IPS-20b (cell line): Measurements from ENCODE around the gene TUBA1B.
"Not testable (repeated sequence)": the region's sequence is repeated elsewhere in the genome, so short reads cannot be mapped to it uniquely, and the experiment has no call there.

Experiments
- H3K27ac ChIP-seq: one replicate; pipeline ENCODE4 v1.5.1; 2013; ENCODE audit warnings: low read length
- H3K27me3 ChIP-seq: 2 replicates; pipeline ENCODE4 v1.6.1; 2013; ENCODE audit warnings: mild to moderate bottlenecking, low read length, inconsistent platforms; ENCODE audit not compliant: insufficient read depth
- H3K36me3 ChIP-seq: 2 replicates; pipeline ENCODE4 v1.6.1; 2013; ENCODE audit warnings: low read depth, mild to moderate bottlenecking, inconsistent platforms, low read length, moderate library complexity; ENCODE audit not compliant: insufficient read depth
- H3K4me1 ChIP-seq: 2 replicates; pipeline ENCODE4 v1.6.1; 2013; ENCODE audit warnings: mild to moderate bottlenecking, control low read depth, inconsistent platforms, low read length, moderate library complexity; ENCODE audit not compliant: insufficient read depth
- H3K4me3 ChIP-seq: 2 replicates; pipeline ENCODE4 v1.5.1; 2013; ENCODE audit warnings: mild to moderate bottlenecking, low read length, inconsistent platforms
- H3K9ac ChIP-seq: 2 replicates; pipeline ENCODE4 v1.6.1; 2013; ENCODE audit warnings: low read depth, mild to moderate bottlenecking, inconsistent platforms, low read length, moderate library complexity
- H3K9me3 ChIP-seq: 2 replicates; pipeline ENCODE4 v1.6.1; 2013; ENCODE audit warnings: mild to moderate bottlenecking, low read depth, low read length, inconsistent platforms; ENCODE audit not compliant: insufficient read depth

TUBA1B gene

GRCh38 chr12:49138587-49138986 is 7.4 kb upstream of the TUBA1B start:
- no peaks in the 10 kb centered on the region for H3K4me1 ChIP-seq
- H3K9me3 ChIP-seq, result no peaks in the 10 kb centered on the region
- H3K36me3 ChIP-seq, result no peaks in the 10 kb centered on the region
- no peak overlapping the region for H3K4me3 ChIP-seq
- H3K9ac ChIP-seq, result no peak overlapping the region
- H3K27me3 ChIP-seq, result no peaks in the 10 kb centered on the region
- no peak overlapping the region for H3K27ac ChIP-seq

GRCh38 chr12:49137476-49137875 is 6.3 kb upstream of the TUBA1B start:
- peaks cover 4% of the 10 kb centered on the region; the same call in 1 of the 2 replicates for H3K4me1 ChIP-seq
- no peaks in the 10 kb centered on the region for H3K9me3 ChIP-seq
- no peak overlapping the region for H3K4me3 ChIP-seq
- no peaks in the 10 kb centered on the region for H3K27me3 ChIP-seq
- H3K36me3 ChIP-seq, result no peaks in the 10 kb centered on the region
- no peak overlapping the region for H3K9ac ChIP-seq
- no peak overlapping the region for H3K27ac ChIP-seq

GRCh38 chr12:49136997-49137396 is 5.8 kb upstream of the TUBA1B start:
- not testable (repeated sequence) for H3K4me3 ChIP-seq, H3K36me3 ChIP-seq

GRCh38 chr12:49133590-49133989 is 2.4 kb upstream of the TUBA1B start:
- Histone ChIP-seq H3K4me1 (peaks cover 9% of the 10 kb centered on the region; the same call in 1 of the 2 replicates), H3K27me3 (no peaks in the 10 kb centered on the region), H3K9ac (no peak overlapping the region), H3K27ac (no peak overlapping the region), H3K36me3 (peaks cover 23% of the 10 kb centered on the region), H3K9me3 (no peaks in the 10 kb centered on the region), H3K4me3 (no peak overlapping the region)

More at GRCh38 chr12:49136997-49137396, 5.8 kb upstream of the TUBA1B start:
- not testable (repeated sequence) for H3K9me3 ChIP-seq, H3K9ac ChIP-seq, H3K27me3 ChIP-seq, H3K4me1 ChIP-seq, H3K27ac ChIP-seq

- no peaks in the 10 kb centered on the region for H3K27me3 ChIP-seq
- no peaks in the 10 kb centered on the region for H3K9me3 ChIP-seq
- no peak overlapping the region for H3K4me3 ChIP-seq
- peaks cover 26% of the 10 kb centered on the region for H3K36me3 ChIP-seq
- H3K4me1 ChIP-seq, result peaks cover 9% of the 10 kb centered on the region; the same call in 1 of the 2 replicates
- no peak overlapping the region for H3K9ac ChIP-seq
- H3K27ac ChIP-seq, result no peak overlapping the region
These were observed 1.8 kb upstream of the TUBA1B start for GRCh38 chr12:49133014-49133413.

GRCh38 chr12:49131894-49132461 is 783 bp upstream of the TUBA1B start:
- H3K9me3 ChIP-seq, result no peaks in the 10 kb centered on the region
- peak overlapping the region; percentile 77 for H3K4me3 ChIP-seq
- H3K27ac ChIP-seq, result no peak overlapping the region
- no peaks in the 10 kb centered on the region for H3K27me3 ChIP-seq
- peaks cover 9% of the 10 kb centered on the region; the same call in 1 of the 2 replicates for H3K4me1 ChIP-seq
- peaks cover 36% of the 10 kb centered on the region for H3K36me3 ChIP-seq
- H3K9ac ChIP-seq, result peak overlapping the region; percentile 72; the same call in 1 of the 2 replicates

- Histone ChIP-seq H3K9ac (peak overlapping the region; percentile 98), H3K4me1 (peaks cover 9% of the 10 kb centered on the region; the same call in 1 of the 2 replicates), H3K27ac (peak overlapping the region; percentile 94), H3K27me3 (no peaks in the 10 kb centered on the region), H3K4me3 (peak overlapping the region; percentile 96), H3K9me3 (no peaks in the 10 kb centered on the region), H3K36me3 (peaks cover 39% of the 10 kb centered on the region)
These were observed 794 bp downstream of the TUBA1B start for GRCh38 chr12:49130151-49131050.

GRCh38 chr12:49129332-49130150 is 1.7 kb downstream of the TUBA1B start:
- Histone ChIP-seq H3K36me3 (peaks cover 39% of the 10 kb centered on the region), H3K27ac (no peak overlapping the region), H3K9me3 (no peaks in the 10 kb centered on the region), H3K27me3 (no peaks in the 10 kb centered on the region), H3K9ac (peak overlapping the region; percentile 98; the same call in 1 of the 2 replicates), H3K4me1 (peaks cover 9% of the 10 kb centered on the region; the same call in 1 of the 2 replicates), H3K4me3 (peak overlapping the region; percentile 96)

- not testable (repeated sequence) for H3K27me3 ChIP-seq, H3K27ac ChIP-seq
- peaks cover 39% of the 10 kb centered on the region for H3K36me3 ChIP-seq
These were observed 3.2 kb downstream of the TUBA1B start for GRCh38 chr12:49127971-49128370.

GRCh38 chr12:49126852-49127763 is 4.1 kb downstream of the TUBA1B start:
- no peak overlapping the region for H3K4me3 ChIP-seq
- no peaks in the 10 kb centered on the region for H3K9me3 ChIP-seq
- peaks cover 6% of the 10 kb centered on the region; the same call in 1 of the 2 replicates for H3K4me1 ChIP-seq
- H3K27ac ChIP-seq, result no peak overlapping the region
- H3K9ac ChIP-seq, result no peak overlapping the region
- peaks cover 39% of the 10 kb centered on the region for H3K36me3 ChIP-seq
- H3K27me3 ChIP-seq, result no peaks in the 10 kb centered on the region

More at GRCh38 chr12:49127971-49128370, 3.2 kb downstream of the TUBA1B start:
- H3K9me3 ChIP-seq, H3K4me3 ChIP-seq, H3K9ac ChIP-seq, H3K4me1 ChIP-seq: not testable (repeated sequence)
